MM.1S (cell line): ENCODE measurements around the gene AQP1.

Source experiments
- EZH2phosphoT487 ChIP-seq: fragments of 300-600 bp; sonication (generic); IDR thresholded peaks from 2 replicates; pipeline ENCODE4 v1.6.1; 2018; ENCODE audit warnings: antibody characterized with exemption, low read length
- TF ChIP-seq, protein P1 (sequence below): fragments of 300-600 bp; sonication (generic); IDR thresholded peaks from 2 replicates; pipeline ENCODE4 v1.5.1; 2016; ENCODE audit warnings: antibody characterized with exemption, low read length, mixed read lengths

DNA sequence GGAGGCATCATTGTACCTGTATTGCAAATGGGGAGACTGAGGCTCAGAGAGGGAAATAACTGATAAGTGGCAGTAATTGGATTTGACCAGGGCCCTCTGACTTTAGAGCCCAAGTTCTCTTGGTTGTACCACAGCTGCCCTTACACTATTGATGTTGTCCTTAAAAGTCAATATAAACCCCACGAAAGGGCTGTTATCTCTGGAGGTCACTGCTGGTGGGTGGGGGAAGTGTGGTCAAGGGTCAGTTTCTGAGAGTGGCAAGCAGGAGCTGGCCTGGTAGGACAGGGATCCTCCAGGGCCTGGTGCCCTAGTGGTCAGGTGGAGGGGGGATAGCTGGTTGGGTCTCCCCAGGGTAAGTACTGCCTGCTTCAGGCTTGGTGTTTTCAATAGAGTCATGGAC, 44.2 kb upstream of the AQP1 start:
- TF ChIP-seq, protein P1, sequence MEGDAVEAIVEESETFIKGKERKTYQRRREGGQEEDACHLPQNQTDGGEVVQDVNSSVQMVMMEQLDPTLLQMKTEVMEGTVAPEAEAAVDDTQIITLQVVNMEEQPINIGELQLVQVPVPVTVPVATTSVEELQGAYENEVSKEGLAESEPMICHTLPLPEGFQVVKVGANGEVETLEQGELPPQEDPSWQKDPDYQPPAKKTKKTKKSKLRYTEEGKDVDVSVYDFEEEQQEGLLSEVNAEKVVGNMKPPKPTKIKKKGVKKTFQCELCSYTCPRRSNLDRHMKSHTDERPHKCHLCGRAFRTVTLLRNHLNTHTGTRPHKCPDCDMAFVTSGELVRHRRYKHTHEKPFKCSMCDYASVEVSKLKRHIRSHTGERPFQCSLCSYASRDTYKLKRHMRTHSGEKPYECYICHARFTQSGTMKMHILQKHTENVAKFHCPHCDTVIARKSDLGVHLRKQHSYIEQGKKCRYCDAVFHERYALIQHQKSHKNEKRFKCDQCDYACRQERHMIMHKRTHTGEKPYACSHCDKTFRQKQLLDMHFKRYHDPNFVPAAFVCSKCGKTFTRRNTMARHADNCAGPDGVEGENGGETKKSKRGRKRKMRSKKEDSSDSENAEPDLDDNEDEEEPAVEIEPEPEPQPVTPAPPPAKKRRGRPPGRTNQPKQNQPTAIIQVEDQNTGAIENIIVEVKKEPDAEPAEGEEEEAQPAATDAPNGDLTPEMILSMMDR: no peak
- no peak for TF ChIP-seq EZH2phosphoT487
